K562 (cell line): ENCODE data around the gene SAMD11. TPM values are rescaled to one million over a fixed set of nuclear protein-coding genes. Genes with fewer than 3 reads are reported as not detected.
A peak's percentile ranks its signal among the peaks of the same experiment; 100 is the strongest.

ENCODE experiments used
- CBX8 ChIP-seq: fragments of 200-600 bp; sonication (generic); IDR thresholded peaks from 2 replicates; pipeline ENCODE4 v1.6.1; 2012; ENCODE audit warnings: borderline replicate concordance, mixed run types, low read depth, mild to moderate bottlenecking, moderate library complexity, mixed read lengths, low read length, control low read depth, inconsistent platforms; ENCODE audit not compliant: poor library complexity, severe bottlenecking; ENCODE audit errors: extremely low read depth
- COPS2 ChIP-seq: fragments of 450-650 bp; conservative IDR thresholded peaks from 2 replicates; pipeline ENCODE4 v1.6.1; 2016; ENCODE audit warnings: mild to moderate bottlenecking, moderate library complexity
- E2F3 ChIP-seq: fragments of 250-450 bp; sonication (Bioruptor Pico); IDR thresholded peaks from 2 replicates; pipeline ENCODE4 v1.4.0; 2020; ENCODE audit warnings: mild to moderate bottlenecking
- FOSL1 ChIP-seq: fragments of 200-800 bp; sonication (Bioruptor generic); conservative IDR thresholded peaks from 2 replicates; pipeline ENCODE4 v1.6.1; 2016; ENCODE audit warnings: missing genetic modification characterization, missing compliant biosample characterization
- IFI16 ChIP-seq: fragments of 250-450 bp; sonication (Bioruptor Pico); IDR thresholded peaks from 2 replicates; pipeline ENCODE4 v2.1.2; 2022; ENCODE audit warnings: mild to moderate bottlenecking, inconsistent platforms
- KAT8 ChIP-seq: fragments of 450-650 bp; IDR thresholded peaks from 2 replicates; pipeline ENCODE4 v1.6.1; 2016; ENCODE audit warnings: low read depth, mild to moderate bottlenecking
- MAZ ChIP-seq, 2 experiments: fragments of 450-650 bp in 1 of 2; sonication (generic) in 1 of 2; formaldehyde crosslinking; IDR thresholded peaks in 1 of 2; conservative IDR thresholded peaks in 1 of 2; 2 replicates each; pipeline versions ENCODE4 v1.4.0 to v1.5.0; 2020; ENCODE audit warnings: mild to moderate bottlenecking in 1 of 2, missing genetic modification reagents in 1 of 2
- MECOM ChIP-seq: fragments of 250-450 bp; sonication (Bioruptor Pico); IDR thresholded peaks from 2 replicates; pipeline ENCODE4 v1.8.0; 2022; ENCODE audit warnings: inconsistent platforms
- MED1 ChIP-seq: sonication (generic); formaldehyde crosslinking; IDR thresholded peaks from 2 replicates; pipeline ENCODE4 v1.8.1; 2023; ENCODE audit warnings: missing genetic modification reagents, borderline replicate concordance
- NCOA1 ChIP-seq: fragments of 450-650 bp; IDR thresholded peaks from 2 replicates; pipeline ENCODE4 v1.6.1; 2016; ENCODE audit warnings: low read depth
- NFE2 ChIP-seq: IDR thresholded peaks from 2 replicates; pipeline ENCODE4 v1.6.1; 2014; ENCODE audit warnings: antibody characterized with exemption, low read depth
- NUFIP1 ChIP-seq: fragments of 450-650 bp; IDR thresholded peaks from 2 replicates; pipeline ENCODE4 v1.6.1; 2018; ENCODE audit not compliant: partially characterized antibody
- TCF7L2 ChIP-seq: fragments of 150-350 bp; IDR thresholded peaks from 2 replicates; pipeline ENCODE4 v1.6.1; 2016; ENCODE audit warnings: low read depth, mild to moderate bottlenecking, low read length, moderate library complexity
- TOE1 ChIP-seq, 2 experiments: fragments of 450-650 bp in 1 of 2; sonication (generic) in 1 of 2; formaldehyde crosslinking in 1 of 2; IDR thresholded peaks; 2 replicates each; pipeline versions ENCODE4 v1.7.1 to v1.8.0; 2016 to 2022; ENCODE audit warnings: borderline replicate concordance in 2 of 2, mild to moderate bottlenecking in 2 of 2, antibody characterized with exemption in 1 of 2, inconsistent platforms in 1 of 2, low read depth in 1 of 2, missing genetic modification reagents in 1 of 2, moderate library complexity in 1 of 2
- TRIM28 ChIP-seq: fragments of 450-650 bp; IDR thresholded peaks from 2 replicates; pipeline ENCODE4 v1.6.1; 2017
- ZNF3 ChIP-seq: fragments of 250-450 bp; sonication (Bioruptor Pico); IDR thresholded peaks from 2 replicates; pipeline ENCODE4 v1.5.0; 2021; ENCODE audit warnings: mild to moderate bottlenecking, moderate library complexity
- ZNF668 ChIP-seq: fragments of 250-450 bp; sonication (Bioruptor Pico); IDR thresholded peaks from 2 replicates; pipeline ENCODE4 v1.8.0; 2022; ENCODE audit warnings: mild to moderate bottlenecking, inconsistent platforms
- polyA plus RNA-seq, 8 experiments: library from polyadenylated mRNA; depleted of rRNA in 4 of 8; stranded (reverse) in 5 of 8; unstranded in 3 of 8; fragments of >200 nt; fragmentation: Nextera tagmentation in 2 of 8; fragmentation: Illumina TruSeq in 1 of 8; extraction: Ambion mirVana in 2 of 8; extraction: Trizol in 1 of 8; gene quantifications; 2 replicates each; pipeline versions ENCODE4 v1.2.1 to v1.2.3, GENCODE V29; 2011 to 2014; ENCODE audit warnings: inconsistent platforms in 1 of 8, missing spikeins in 1 of 8
- total RNA-seq, 7 experiments: library from RNA; depleted of rRNA in 6 of 7; stranded (reverse); fragments of >200 nt in 6 of 7; fragmentation: Illumina TruSeq in 2 of 7; extraction: Trizol in 2 of 7; gene quantifications; 2 replicates each; pipeline versions ENCODE4 v1.2.1 to v1.2.3, GENCODE V29; 2011 to 2021; ENCODE audit warnings: low replicate concordance in 1 of 7
- TF ChIP-seq, protein P1 (sequence below): fragments of 200-800 bp; sonication (Bioruptor generic); IDR thresholded peaks from 2 replicates; pipeline ENCODE4 v1.6.1; 2016; ENCODE audit warnings: missing genetic modification characterization, missing compliant biosample characterization
- TF ChIP-seq, protein P2 (sequence below): fragments of 450-650 bp; IDR thresholded peaks from 2 replicates; pipeline ENCODE4 v1.6.1; 2016; ENCODE audit warnings: borderline replicate concordance
- TF ChIP-seq, protein P3 (sequence below), 2 experiments: fragments of 450-650 bp in 1 of 2; sonication (generic) in 1 of 2; formaldehyde crosslinking in 1 of 2; IDR thresholded peaks in 1 of 2; conservative IDR thresholded peaks in 1 of 2; 2 replicates each; pipeline versions ENCODE4 v1.6.1 to v1.8.1; 2016 to 2023; ENCODE audit warnings: mild to moderate bottlenecking in 2 of 2, moderate library complexity in 2 of 2, inconsistent platforms in 1 of 2, missing genetic modification reagents in 1 of 2

SAMD11 gene
- total and polyA plus RNA-seq, 9 of the 15 experiments (the other 6 are each of a cell fraction or from before 2014, with no cell fraction given): 0.07 to 0.82 (median 0.11) TPM; not detected in 2

DNA sequence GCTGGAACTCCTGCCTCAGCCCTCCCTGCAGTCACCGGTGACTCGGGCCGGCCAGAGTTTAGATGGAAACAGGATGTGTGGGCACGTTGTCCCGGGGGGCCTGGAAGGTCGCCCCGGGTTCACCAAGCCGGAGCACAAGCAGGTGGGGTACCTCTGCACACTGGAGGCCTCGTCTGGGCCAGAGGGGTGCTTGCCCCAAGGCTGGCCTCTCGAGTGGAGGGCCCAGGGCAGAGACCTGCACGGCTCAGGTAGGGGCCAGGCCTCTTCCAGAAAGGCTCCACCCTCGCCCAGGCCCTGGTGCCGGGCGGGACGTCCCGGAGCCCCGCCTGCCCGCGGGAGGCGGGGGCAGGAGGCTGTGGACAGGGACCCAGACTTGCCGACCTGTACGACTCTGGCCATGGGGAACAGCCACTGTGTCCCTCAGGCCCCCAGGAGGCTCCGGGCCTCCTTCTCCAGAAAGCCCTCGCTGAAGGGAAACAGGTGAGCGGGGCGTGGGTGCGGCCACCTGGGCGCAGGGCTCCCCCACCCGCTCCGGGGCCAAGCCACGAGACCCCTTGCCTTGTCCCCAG lies 42.5 kb downstream of the SAMD11 start, which contains the start of gene PLEKHN1 (continued):
- TF ChIP-seq, protein P1, sequence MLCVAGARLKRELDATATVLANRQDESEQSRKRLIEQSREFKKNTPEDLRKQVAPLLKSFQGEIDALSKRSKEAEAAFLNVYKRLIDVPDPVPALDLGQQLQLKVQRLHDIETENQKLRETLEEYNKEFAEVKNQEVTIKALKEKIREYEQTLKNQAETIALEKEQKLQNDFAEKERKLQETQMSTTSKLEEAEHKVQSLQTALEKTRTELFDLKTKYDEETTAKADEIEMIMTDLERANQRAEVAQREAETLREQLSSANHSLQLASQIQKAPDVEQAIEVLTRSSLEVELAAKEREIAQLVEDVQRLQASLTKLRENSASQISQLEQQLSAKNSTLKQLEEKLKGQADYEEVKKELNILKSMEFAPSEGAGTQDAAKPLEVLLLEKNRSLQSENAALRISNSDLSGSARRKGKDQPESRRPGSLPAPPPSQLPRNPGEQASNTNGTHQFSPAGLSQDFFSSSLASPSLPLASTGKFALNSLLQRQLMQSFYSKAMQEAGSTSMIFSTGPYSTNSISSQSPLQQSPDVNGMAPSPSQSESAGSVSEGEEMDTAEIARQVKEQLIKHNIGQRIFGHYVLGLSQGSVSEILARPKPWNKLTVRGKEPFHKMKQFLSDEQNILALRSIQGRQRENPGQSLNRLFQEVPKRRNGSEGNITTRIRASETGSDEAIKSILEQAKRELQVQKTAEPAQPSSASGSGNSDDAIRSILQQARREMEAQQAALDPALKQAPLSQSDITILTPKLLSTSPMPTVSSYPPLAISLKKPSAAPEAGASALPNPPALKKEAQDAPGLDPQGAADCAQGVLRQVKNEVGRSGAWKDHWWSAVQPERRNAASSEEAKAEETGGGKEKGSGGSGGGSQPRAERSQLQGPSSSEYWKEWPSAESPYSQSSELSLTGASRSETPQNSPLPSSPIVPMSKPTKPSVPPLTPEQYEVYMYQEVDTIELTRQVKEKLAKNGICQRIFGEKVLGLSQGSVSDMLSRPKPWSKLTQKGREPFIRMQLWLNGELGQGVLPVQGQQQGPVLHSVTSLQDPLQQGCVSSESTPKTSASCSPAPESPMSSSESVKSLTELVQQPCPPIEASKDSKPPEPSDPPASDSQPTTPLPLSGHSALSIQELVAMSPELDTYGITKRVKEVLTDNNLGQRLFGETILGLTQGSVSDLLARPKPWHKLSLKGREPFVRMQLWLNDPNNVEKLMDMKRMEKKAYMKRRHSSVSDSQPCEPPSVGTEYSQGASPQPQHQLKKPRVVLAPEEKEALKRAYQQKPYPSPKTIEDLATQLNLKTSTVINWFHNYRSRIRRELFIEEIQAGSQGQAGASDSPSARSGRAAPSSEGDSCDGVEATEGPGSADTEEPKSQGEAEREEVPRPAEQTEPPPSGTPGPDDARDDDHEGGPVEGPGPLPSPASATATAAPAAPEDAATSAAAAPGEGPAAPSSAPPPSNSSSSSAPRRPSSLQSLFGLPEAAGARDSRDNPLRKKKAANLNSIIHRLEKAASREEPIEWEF (CRISPR knock-in tag): no peak
- TF ChIP-seq ZNF3 (CRISPR knock-in tag) (no peak), TRIM28 (no peak), COPS2 (no peak), FOSL1 (peak; percentile 60), NCOA1 (no peak), E2F3 (CRISPR knock-in tag) (no peak), NFE2 (no peak; the same call in 1 of the 2 replicates), TCF7L2 (no peak), KAT8 (no peak), CBX8 (no peak), MED1 (CRISPR knock-in tag) (no peak), MECOM (CRISPR knock-in tag) (no peak), MAZ (CRISPR knock-in tag; conservative IDR thresholded peaks at IDR 0.05 in 1 of 2, IDR thresholded peaks at IDR 0.05 in 1 of 2) (peak in 1 of 2 experiments; percentile 7; a peak in 1 of 4 replicates), NUFIP1 (no peak), IFI16 (CRISPR knock-in tag) (no peak), TOE1 (IDR thresholded peaks at IDR 0.05; ENCODE audit: borderline replicate concordance) (no peak), TOE1 (CRISPR knock-in tag; IDR thresholded peaks at IDR 0.05; ENCODE audit: borderline replicate concordance, low read depth) (no peak), ZNF668 (CRISPR knock-in tag) (no peak)
- TF ChIP-seq, protein P2, sequence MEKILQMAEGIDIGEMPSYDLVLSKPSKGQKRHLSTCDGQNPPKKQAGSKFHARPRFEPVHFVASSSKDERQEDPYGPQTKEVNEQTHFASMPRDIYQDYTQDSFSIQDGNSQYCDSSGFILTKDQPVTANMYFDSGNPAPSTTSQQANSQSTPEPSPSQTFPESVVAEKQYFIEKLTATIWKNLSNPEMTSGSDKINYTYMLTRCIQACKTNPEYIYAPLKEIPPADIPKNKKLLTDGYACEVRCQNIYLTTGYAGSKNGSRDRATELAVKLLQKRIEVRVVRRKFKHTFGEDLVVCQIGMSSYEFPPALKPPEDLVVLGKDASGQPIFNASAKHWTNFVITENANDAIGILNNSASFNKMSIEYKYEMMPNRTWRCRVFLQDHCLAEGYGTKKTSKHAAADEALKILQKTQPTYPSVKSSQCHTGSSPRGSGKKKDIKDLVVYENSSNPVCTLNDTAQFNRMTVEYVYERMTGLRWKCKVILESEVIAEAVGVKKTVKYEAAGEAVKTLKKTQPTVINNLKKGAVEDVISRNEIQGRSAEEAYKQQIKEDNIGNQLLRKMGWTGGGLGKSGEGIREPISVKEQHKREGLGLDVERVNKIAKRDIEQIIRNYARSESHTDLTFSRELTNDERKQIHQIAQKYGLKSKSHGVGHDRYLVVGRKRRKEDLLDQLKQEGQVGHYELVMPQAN: no peak
- TF ChIP-seq, protein P3, sequence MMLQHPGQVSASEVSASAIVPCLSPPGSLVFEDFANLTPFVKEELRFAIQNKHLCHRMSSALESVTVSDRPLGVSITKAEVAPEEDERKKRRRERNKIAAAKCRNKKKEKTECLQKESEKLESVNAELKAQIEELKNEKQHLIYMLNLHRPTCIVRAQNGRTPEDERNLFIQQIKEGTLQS (IDR thresholded peaks at IDR 0.05): peak; percentile 36; the same call in 1 of the 2 replicates
- TF ChIP-seq, protein P3 (CRISPR knock-in tag; conservative IDR thresholded peaks at IDR 0.05): no peak
